Spleen (tissue), 7 donors: ENCODE results near the gene PPP1R3F.

Source experiments
- CTCF ChIP-seq, 11 experiments: fragments of 200-600 bp in 7 of 11; fragments of 450-650 bp in 4 of 11; sonication (generic) in 4 of 11; IDR thresholded peaks in 8 of 11; conservative IDR thresholded peaks in 3 of 11; 1 replicate in 7 of 11; 2 replicates in 4 of 11; pipeline versions ENCODE4 v1.4.0 to v1.8.0; 2016 to 2021; ENCODE audit warnings: antibody characterized with exemption in 11 of 11, inconsistent platforms in 4 of 11, mild to moderate bottlenecking in 1 of 11
- POLR2A ChIP-seq, 3 donors: fragments of 450-650 bp; IDR thresholded peaks; one replicate each; pipeline ENCODE4 v1.5.1; 2017; ENCODE audit warnings: antibody characterized with exemption in 3 of 3, mild to moderate bottlenecking in 1 of 3
- donor health status: DM: no; HTN: no; CAD: no; lungs with moderate emphysema.
- donor health status: DM: no; HTN: no; CAD: no.
- donor health status: DM: no; HTN: no; CAD: no.

GRCh38 chrX:49291615-49292337 lies 22.2 kb downstream of the PPP1R3F start:
- TF ChIP-seq CTCF (IDR thresholded peaks at IDR 0.05 in 8 of 11, conservative IDR thresholded peaks at IDR 0.05 in 3 of 11) = peak; percentile 53 to 78 (median 66)
- TF ChIP-seq POLR2A (IDR thresholded peaks at IDR 0.05) = no peak
